Testis (tissue), 3 donors: ENCODE measurements around the gene CACNG8. TPM values are rescaled to one million over a fixed set of nuclear protein-coding genes. Genes with fewer than 3 reads are reported as not detected.

Experiments
- DNase-seq: peaks from one replicate; pipeline ENCODE4 v3.0.0-alpha.2; 2019
- H3K27ac ChIP-seq, 2 donors: fragments of 200-600 bp; sonication (generic); one replicate each; pipeline ENCODE4 v1.5.1; 2019
- H3K27me3 ChIP-seq: fragments of 200-600 bp; sonication (generic); one replicate; pipeline ENCODE4 v1.5.1; 2019
- H3K36me3 ChIP-seq: fragments of 200-600 bp; sonication (generic); one replicate; pipeline ENCODE4 v1.5.1; 2017; ENCODE audit warnings: low read depth; ENCODE audit errors: missing control alignments
- H3K4me1 ChIP-seq: fragments of 200-600 bp; sonication (generic); one replicate; pipeline ENCODE4 v1.5.1; 2019
- H3K4me3 ChIP-seq, 2 donors: fragments of 200-600 bp; sonication (generic); one replicate each; pipeline ENCODE4 v1.5.1; 2017 to 2019
- H3K9me3 ChIP-seq: fragments of 200-600 bp; sonication (generic); one replicate; pipeline ENCODE4 v1.5.1; 2017
- POLR2A ChIP-seq: fragments of 450-650 bp; IDR thresholded peaks from one replicate; pipeline ENCODE4 v1.6.1; 2017; ENCODE audit warnings: antibody characterized with exemption, mild to moderate bottlenecking, moderate library complexity
- WGBS, 2 donors: methylation state at CpG; one replicate each; pipeline ENCODE4 v1.1.5; 2018; 5-methylcytosine and 5-hydroxymethylcytosine counted together
- intact Hi-C: fragments of 100-400 bp; cut with DNase I; formaldehyde crosslinking; loops from one replicate; pipeline ENCODE4 v1.15.1; 2023; ENCODE audit warnings: low total_unique reads
- polyA plus RNA-seq: library from polyadenylated mRNA; stranded (reverse); fragments of 350-450 nt; fragmentation: Illumina TruSeq; extraction: RNeasy Lipid Tissue Mini Kit (QIAGEN cat#74804); gene quantifications from one replicate; pipeline ENCODE4 v1.2.3, GENCODE V29; 2014; ENCODE audit warnings: low read depth, low replicate concordance; ENCODE audit not compliant: insufficient read depth
- total RNA-seq, 2 donors: library from RNA; depleted of rRNA; stranded (reverse); fragments of >200 nt; gene quantifications; one replicate each; pipeline ENCODE4 v1.2.3, GENCODE V29; 2016
- TF ChIP-seq, protein P1 (sequence below), 3 experiments: fragments of 450-650 bp in 2 of 3; fragments of 200-600 bp in 1 of 3; sonication (generic) in 1 of 3; IDR thresholded peaks; one replicate each; pipeline ENCODE4 v1.5.1; 2016 to 2019; ENCODE audit warnings: antibody characterized with exemption in 3 of 3, mild to moderate bottlenecking in 2 of 3, moderate library complexity in 1 of 3

Gene CACNG8
- total and polyA plus RNA-seq, 3 donors from 2014 or later: 0.36 to 0.94 (median 0.62) TPM

DNA sequence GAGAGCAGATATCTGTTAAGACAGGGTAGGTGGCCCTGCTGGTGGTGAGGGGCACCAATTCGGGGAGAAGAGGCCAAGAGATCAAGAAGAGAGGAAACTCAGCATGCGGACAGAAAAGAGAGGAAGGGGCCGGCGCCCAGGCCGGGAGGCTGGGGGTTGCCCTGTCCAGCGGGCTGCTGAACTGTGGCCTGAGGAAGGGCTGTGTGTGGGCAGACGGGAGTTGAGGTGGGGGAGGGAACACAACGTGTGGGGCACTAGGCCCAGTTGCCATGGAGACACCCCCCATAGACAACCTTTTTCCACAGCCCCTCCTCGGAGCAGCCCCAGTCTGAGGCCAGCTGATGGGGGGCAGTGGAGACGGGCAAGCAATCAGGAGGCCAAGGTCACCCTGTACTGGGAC lies 2.5 kb upstream of the CACNG8 start:
- no peak for DNase-seq
- intact Hi-C loops: no loop called here
- Histone ChIP-seq H3K27ac (no peak overlapping the region), H3K36me3 (no peaks in the 10 kb centered on the region), H3K9me3 (no peaks in the 10 kb centered on the region), H3K27me3 (no peaks in the 10 kb centered on the region), H3K4me3 (no peak overlapping the region), H3K4me1 (no peaks in the 10 kb centered on the region)
- 3 to 4% methylated on average over 10 of the region's 10 CpGs for WGBS, 2 donors
- TF ChIP-seq, protein P1, sequence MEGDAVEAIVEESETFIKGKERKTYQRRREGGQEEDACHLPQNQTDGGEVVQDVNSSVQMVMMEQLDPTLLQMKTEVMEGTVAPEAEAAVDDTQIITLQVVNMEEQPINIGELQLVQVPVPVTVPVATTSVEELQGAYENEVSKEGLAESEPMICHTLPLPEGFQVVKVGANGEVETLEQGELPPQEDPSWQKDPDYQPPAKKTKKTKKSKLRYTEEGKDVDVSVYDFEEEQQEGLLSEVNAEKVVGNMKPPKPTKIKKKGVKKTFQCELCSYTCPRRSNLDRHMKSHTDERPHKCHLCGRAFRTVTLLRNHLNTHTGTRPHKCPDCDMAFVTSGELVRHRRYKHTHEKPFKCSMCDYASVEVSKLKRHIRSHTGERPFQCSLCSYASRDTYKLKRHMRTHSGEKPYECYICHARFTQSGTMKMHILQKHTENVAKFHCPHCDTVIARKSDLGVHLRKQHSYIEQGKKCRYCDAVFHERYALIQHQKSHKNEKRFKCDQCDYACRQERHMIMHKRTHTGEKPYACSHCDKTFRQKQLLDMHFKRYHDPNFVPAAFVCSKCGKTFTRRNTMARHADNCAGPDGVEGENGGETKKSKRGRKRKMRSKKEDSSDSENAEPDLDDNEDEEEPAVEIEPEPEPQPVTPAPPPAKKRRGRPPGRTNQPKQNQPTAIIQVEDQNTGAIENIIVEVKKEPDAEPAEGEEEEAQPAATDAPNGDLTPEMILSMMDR (IDR thresholded peaks at IDR 0.05): no peak
- TF ChIP-seq POLR2A: no peak

DNA sequence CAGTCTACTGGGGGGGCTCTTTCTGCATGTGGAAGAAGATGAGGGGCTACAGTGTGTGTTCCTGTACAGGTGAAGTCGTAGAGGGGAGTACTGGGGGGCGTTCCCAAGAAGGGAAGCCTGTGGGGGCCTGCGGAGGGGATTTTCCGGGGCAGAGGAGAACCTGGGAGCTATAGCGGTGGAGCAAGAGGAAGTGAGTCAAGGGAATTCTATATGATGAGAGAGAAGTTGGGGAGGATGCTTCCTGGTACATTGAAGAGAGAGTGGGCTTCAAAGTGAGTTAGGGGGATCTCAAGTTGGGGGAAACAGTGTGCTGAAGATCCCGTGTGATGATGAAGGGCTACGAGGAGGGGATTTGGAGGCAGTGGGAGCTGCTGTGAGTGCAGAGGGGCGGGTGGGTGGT lies 1.9 kb upstream of the CACNG8 start:
- intact Hi-C loops: no loop called here
- Histone ChIP-seq H3K9me3 (no peaks in the 10 kb centered on the region), H3K4me3 (no peak overlapping the region), H3K36me3 (no peaks in the 10 kb centered on the region), H3K4me1 (no peaks in the 10 kb centered on the region), H3K27me3 (no peaks in the 10 kb centered on the region), H3K27ac (no peak overlapping the region)
- TF ChIP-seq POLR2A: no peak
- TF ChIP-seq, protein P1 (IDR thresholded peaks at IDR 0.05): no peak
- WGBS, 2 donors: 3 to 5% methylated on average over 8 of the region's 8 CpGs
- DNase-seq: no peak

DNA sequence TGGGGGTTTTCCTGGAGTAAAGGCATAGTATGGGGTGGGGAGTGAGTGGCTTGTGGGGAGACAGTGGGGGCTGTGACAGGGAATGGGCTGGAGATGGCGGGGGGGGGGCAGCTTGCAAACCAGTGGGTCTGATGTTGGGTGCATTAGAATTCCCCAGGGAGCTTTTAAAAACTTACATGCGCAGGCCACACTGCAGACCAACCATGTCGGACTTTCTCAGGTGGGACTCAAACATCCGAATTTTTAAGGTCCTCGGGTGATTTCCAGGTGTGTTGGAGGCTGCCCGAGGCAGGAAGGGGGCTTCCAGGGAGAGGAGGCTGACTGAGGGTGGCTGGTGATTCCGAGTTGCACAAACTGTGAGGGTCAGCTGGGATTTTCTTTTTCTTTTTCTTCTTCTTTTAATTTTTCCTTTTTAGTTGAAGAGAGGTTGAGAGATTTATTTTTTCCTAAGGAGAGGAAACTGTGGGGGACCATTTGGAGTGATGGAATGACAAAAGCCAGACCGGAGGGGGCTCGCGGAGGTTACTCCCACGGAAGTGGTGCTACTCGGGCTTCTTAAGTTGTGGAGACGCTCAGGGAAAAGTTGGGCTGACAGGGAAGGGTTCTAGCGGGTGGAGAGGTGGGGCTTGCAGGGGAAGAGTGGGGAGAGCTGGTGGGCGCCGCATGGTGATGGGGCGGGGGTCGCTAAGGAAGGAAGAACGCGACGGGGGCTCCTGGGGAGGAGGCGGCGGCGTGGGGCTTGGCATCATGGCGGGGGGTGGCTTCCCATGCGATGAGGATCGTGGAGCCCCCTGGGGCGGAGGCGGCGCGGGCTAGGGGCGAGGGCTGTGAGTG lies 997 bp upstream of the CACNG8 start:
- no peak overlapping the region for H3K27ac ChIP-seq
- TF ChIP-seq, protein P1 (IDR thresholded peaks at IDR 0.05): no peak
- TF ChIP-seq POLR2A: no peak
- no peaks in the 10 kb centered on the region for H3K4me1 ChIP-seq
- no peaks in the 10 kb centered on the region for H3K36me3 ChIP-seq
- DNase-seq: no peak
- intact Hi-C loops: no loop called here
- no peaks in the 10 kb centered on the region for H3K27me3 ChIP-seq
- no peak overlapping the region for H3K4me3 ChIP-seq
- H3K9me3 ChIP-seq: no peaks in the 10 kb centered on the region
- 0 to 3% methylated on average over 32 of the region's 32 CpGs for WGBS, 2 donors

DNA sequence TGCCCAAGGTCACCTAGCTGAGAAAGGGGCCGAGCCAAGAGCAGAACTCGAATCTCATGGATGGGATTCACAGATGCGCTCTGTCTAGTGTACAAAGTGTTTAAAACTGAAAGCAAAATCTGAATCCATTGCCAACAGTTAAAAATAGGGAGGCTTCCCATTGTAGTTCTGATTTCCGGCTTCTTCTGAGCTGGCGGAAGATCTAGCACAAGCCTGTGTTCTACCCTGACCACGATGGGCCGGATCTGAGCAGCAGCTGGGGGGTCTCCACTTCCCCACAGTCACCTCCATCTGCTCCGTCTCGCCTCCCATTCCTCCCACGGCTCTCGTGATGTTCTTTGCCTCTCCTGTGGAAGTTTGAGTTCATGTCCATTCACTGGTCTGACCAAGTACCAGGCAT lies 2.4 kb downstream of the CACNG8 start:
- no peaks in the 10 kb centered on the region for H3K9me3 ChIP-seq
- TF ChIP-seq, protein P1 (IDR thresholded peaks at IDR 0.05): no peak
- TF ChIP-seq POLR2A: no peak
- no peak overlapping the region for H3K27ac ChIP-seq
- intact Hi-C loops: no loop called here
- H3K36me3 ChIP-seq: no peaks in the 10 kb centered on the region
- H3K4me3 ChIP-seq: no peak overlapping the region
- no peaks in the 10 kb centered on the region for H3K4me1 ChIP-seq
- H3K27me3 ChIP-seq: no peaks in the 10 kb centered on the region
- no peak for DNase-seq
- 47 to 62% methylated on average over 11 of the region's 11 CpGs for WGBS, 2 donors

DNA sequence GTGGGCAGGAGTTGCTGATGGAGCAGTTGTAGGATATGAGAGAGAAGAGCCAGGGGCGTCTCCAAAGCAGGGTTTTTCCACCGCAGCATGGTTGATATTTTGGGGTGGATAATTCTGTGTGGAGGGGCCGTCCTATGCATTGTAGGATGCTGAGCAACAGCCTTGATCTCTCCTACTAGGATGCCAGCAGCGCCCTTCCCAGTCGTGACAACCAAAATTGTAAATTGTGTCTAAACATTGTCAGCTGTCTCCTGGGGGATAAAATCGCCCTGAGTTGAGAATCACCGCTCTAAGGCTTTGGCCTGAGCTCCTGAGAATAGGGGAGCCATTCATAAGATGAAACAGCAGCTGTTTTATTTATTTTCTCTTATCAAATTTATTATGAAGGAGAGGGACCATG lies 4.2 kb downstream of the CACNG8 start:
- DNase-seq: no peak
- intact Hi-C loops: no loop called here
- no peaks in the 10 kb centered on the region for H3K4me1 ChIP-seq
- no peaks in the 10 kb centered on the region for H3K9me3 ChIP-seq
- no peak for TF ChIP-seq POLR2A
- TF ChIP-seq, protein P1 (IDR thresholded peaks at IDR 0.05): no peak
- H3K27me3 ChIP-seq: no peaks in the 10 kb centered on the region
- H3K4me3 ChIP-seq: no peak overlapping the region
- H3K36me3 ChIP-seq: no peaks in the 10 kb centered on the region
- H3K27ac ChIP-seq: no peak overlapping the region
- 58 to 71% methylated on average over 7 of the region's 7 CpGs for WGBS, 2 donors
